ENCODE measurements around the gene ADAMTSL3.

DNA sequence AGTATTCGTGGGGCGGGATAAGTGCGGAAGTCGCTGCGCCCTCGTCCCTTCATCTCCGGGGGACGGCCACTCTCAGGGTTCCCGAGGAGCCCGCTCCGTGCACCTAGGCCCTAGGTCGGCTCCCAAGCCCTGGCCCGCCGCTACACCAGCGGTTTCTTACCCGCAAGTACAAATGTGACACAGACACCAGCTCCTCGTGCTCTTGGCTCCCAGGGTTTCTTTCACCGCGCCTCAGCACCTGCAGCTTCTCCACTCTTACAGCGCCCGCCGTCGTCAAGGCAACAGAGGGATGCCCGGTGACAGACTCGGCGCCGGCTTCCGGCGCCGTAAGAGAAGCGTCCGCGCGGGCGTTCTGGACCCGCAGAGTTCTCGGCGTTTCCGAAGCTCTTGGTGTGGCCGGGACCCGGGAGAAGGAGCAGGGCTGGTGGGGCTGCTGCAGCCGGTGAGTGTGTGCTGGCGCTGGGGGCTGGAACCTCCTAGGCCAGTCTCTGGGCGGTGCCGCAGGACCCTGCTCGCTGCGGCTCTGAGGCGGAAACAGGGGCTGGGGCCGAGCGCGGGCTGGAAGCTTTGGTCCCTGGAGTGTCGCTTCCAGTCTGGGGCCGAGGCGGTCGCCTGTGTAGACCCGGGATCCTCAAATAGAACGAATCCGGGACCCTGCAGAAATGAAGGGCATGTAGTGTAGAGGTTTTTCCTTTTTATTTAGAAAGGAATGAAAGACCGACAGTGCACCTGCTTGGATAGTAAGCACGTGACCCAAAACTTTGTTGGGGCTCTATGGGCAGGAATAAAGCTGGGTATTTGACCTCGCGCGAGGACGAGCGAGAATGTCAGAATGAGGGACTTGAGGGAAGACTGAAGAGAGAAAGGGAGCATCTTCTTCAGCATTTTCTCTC, 426.2 kb downstream of the ADAMTSL3 start:
- TF ChIP-seq, protein P1, sequence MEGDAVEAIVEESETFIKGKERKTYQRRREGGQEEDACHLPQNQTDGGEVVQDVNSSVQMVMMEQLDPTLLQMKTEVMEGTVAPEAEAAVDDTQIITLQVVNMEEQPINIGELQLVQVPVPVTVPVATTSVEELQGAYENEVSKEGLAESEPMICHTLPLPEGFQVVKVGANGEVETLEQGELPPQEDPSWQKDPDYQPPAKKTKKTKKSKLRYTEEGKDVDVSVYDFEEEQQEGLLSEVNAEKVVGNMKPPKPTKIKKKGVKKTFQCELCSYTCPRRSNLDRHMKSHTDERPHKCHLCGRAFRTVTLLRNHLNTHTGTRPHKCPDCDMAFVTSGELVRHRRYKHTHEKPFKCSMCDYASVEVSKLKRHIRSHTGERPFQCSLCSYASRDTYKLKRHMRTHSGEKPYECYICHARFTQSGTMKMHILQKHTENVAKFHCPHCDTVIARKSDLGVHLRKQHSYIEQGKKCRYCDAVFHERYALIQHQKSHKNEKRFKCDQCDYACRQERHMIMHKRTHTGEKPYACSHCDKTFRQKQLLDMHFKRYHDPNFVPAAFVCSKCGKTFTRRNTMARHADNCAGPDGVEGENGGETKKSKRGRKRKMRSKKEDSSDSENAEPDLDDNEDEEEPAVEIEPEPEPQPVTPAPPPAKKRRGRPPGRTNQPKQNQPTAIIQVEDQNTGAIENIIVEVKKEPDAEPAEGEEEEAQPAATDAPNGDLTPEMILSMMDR (IDR thresholded peaks at IDR 0.05): no peak
- TF ChIP-seq EZH2 (IDR thresholded peaks at IDR 0.05; ENCODE audit: borderline replicate concordance, insufficient read depth, low read depth, low read length, poor library complexity, severe bottlenecking): no peak
